Stimulated activated CD4-positive, alpha-beta T cell treated with anti-CD3 and anti-CD28 coated beads, Interleukin-1b, Interleukin-23, amount 100 ng/mL, for 1 hour (primary cell): ENCODE measurements around the gene ATP8B4.

Experiments
- DNase-seq, 2 donors: peaks; one replicate each; pipeline ENCODE4 v3.0.0-alpha.2; 2020; ENCODE audit warnings: low read depth in 2 of 2

Gene ATP8B4

GRCh38 chr15:49934487-49934886, 184.5 kb downstream of the ATP8B4 start:
- no peak for DNase-seq

GRCh38 chr15:49927189-49927861, 191.7 kb downstream of the ATP8B4 start:
- DNase-seq = no peak

GRCh38 chr15:49926740-49927139, 192.3 kb downstream of the ATP8B4 start:
- no peak for DNase-seq

GRCh38 chr15:49923671-49924070, 195.4 kb downstream of the ATP8B4 start:
- no peak for DNase-seq

- no peak for DNase-seq
Observed at GRCh38 chr15:49919034-49919433, 200.0 kb downstream of the ATP8B4 start.

GRCh38 chr15:49918121-49918520, 200.9 kb downstream of the ATP8B4 start:
- no peak for DNase-seq

- DNase-seq = no peak
Observed at GRCh38 chr15:49916998-49917397, 202.0 kb downstream of the ATP8B4 start.

- no peak for DNase-seq
Observed at GRCh38 chr15:49915822-49916221, 203.2 kb downstream of the ATP8B4 start.

- DNase-seq = no peak
Observed at GRCh38 chr15:49908933-49909295, 210.1 kb downstream of the ATP8B4 start.

- no peak for DNase-seq
Observed at GRCh38 chr15:49908236-49908932, 210.6 kb downstream of the ATP8B4 start.

- no peak for DNase-seq
Observed at GRCh38 chr15:49906966-49907365, 212.1 kb downstream of the ATP8B4 start.

GRCh38 chr15:49905221-49905620, 213.8 kb downstream of the ATP8B4 start:
- DNase-seq = no peak

GRCh38 chr15:49904296-49904695, 214.7 kb downstream of the ATP8B4 start:
- no peak for DNase-seq

- no peak for DNase-seq
Observed at GRCh38 chr15:49902685-49903501, 216.1 kb downstream of the ATP8B4 start.

- no peak for DNase-seq
Observed at GRCh38 chr15:49901996-49902684, 216.9 kb downstream of the ATP8B4 start.

- no peak for DNase-seq
Observed at GRCh38 chr15:49901321-49901720, 217.7 kb downstream of the ATP8B4 start.

- no peak for DNase-seq
Observed at GRCh38 chr15:49900903-49901235, 218.2 kb downstream of the ATP8B4 start.

- DNase-seq = no peak
Observed at GRCh38 chr15:49900006-49900902, 218.8 kb downstream of the ATP8B4 start.

- no peak for DNase-seq
Observed at GRCh38 chr15:49898575-49899283, 220.3 kb downstream of the ATP8B4 start.

- DNase-seq = no peak
Observed at GRCh38 chr15:49898097-49898496, 220.9 kb downstream of the ATP8B4 start.
